GM23248 (cell line): ENCODE measurements around the gene NBEA. TPM values are rescaled to one million over a fixed set of nuclear protein-coding genes. Genes with fewer than 3 reads are reported as not detected.
A peak's percentile ranks its signal among the peaks of the same experiment; 100 is the strongest.

Source experiments
- DNase-seq: peaks from one replicate; pipeline ENCODE4 v3.0.0-alpha.2; 2015
- H2AFZ ChIP-seq: fragments of 200-600 bp; sonication (generic); 2 replicates; pipeline ENCODE4 v1.6.1; 2016; ENCODE audit warnings: antibody characterized with exemption
- H3F3A ChIP-seq: fragments of 200-600 bp; sonication (generic); 2 replicates; pipeline ENCODE4 v1.6.1; 2016; ENCODE audit warnings: mild to moderate bottlenecking, antibody characterized with exemption, mixed run types; ENCODE audit not compliant: insufficient read depth
- H3K27ac ChIP-seq: fragments of 200-600 bp; sonication (generic); 2 replicates; pipeline ENCODE4 v1.5.1; 2016; ENCODE audit warnings: mild to moderate bottlenecking
- H3K27me3 ChIP-seq: fragments of 200-600 bp; sonication (generic); replicated peaks from 2 replicates; pipeline ENCODE4 v1.6.1; 2016; ENCODE audit warnings: mild to moderate bottlenecking; ENCODE audit not compliant: insufficient read depth
- H3K36me3 ChIP-seq: fragments of 200-600 bp; sonication (generic); 2 replicates; pipeline ENCODE4 v1.6.1; 2016; ENCODE audit warnings: low read depth, mild to moderate bottlenecking
- H3K4me1 ChIP-seq: fragments of 200-600 bp; sonication (generic); 2 replicates; pipeline ENCODE4 v1.6.1; 2016; ENCODE audit warnings: mild to moderate bottlenecking; ENCODE audit not compliant: insufficient read depth
- H3K4me2 ChIP-seq: fragments of 200-600 bp; sonication (generic); one replicate; pipeline ENCODE4 v1.6.1; 2016; ENCODE audit warnings: mild to moderate bottlenecking; ENCODE audit not compliant: unreplicated experiment
- H3K4me3 ChIP-seq: fragments of 200-600 bp; sonication (generic); 2 replicates; pipeline ENCODE4 v1.5.1; 2016; ENCODE audit warnings: mild to moderate bottlenecking
- H3K79me2 ChIP-seq: fragments of 200-600 bp; sonication (generic); 2 replicates; pipeline ENCODE4 v1.6.1; 2016; ENCODE audit warnings: mild to moderate bottlenecking; ENCODE audit not compliant: insufficient read depth
- H3K9ac ChIP-seq: fragments of 200-600 bp; sonication (generic); 2 replicates; pipeline ENCODE4 v1.6.1; 2016; ENCODE audit warnings: mild to moderate bottlenecking
- H3K9me2 ChIP-seq: fragments of 200-600 bp; sonication (generic); 2 replicates; pipeline ENCODE4 v1.6.1; 2016; ENCODE audit warnings: mixed run types, mild to moderate bottlenecking, moderate library complexity; ENCODE audit not compliant: insufficient read depth
- H3K9me3 ChIP-seq: fragments of 200-600 bp; sonication (generic); one replicate; pipeline ENCODE4 v1.6.1; 2017; ENCODE audit warnings: low read depth
- H4K20me1 ChIP-seq: fragments of 200-600 bp; sonication (generic); 2 replicates; pipeline ENCODE4 v1.6.0; 2016; ENCODE audit not compliant: insufficient read depth
- EZH2 ChIP-seq: fragments of 200-600 bp; sonication (generic); IDR thresholded peaks from 2 replicates; pipeline ENCODE4 v1.6.1; 2018; ENCODE audit warnings: antibody characterized with exemption, mild to moderate bottlenecking; ENCODE audit not compliant: insufficient read depth, poor library complexity, severe bottlenecking
- EZH2phosphoT487 ChIP-seq: fragments of 200-600 bp; sonication (generic); IDR thresholded peaks from 2 replicates; pipeline ENCODE4 v1.6.1; 2018; ENCODE audit warnings: antibody characterized with exemption, moderate library complexity, mild to moderate bottlenecking, low read depth; ENCODE audit not compliant: insufficient read depth
- WGBS, 2 experiments: methylation state at CpG; one replicate each; pipeline ENCODE4 v1.1.6; 2015 to 2017; ENCODE audit warnings: low lambda C conversion rate in 2 of 2, low coverage in 1 of 2; ENCODE audit errors: missing lambda C conversion rate in 2 of 2; 5-methylcytosine and 5-hydroxymethylcytosine counted together
- in situ Hi-C: fragments of 300-500 bp; cut with MboI; formaldehyde crosslinking; loops from 2 replicates; pipeline ENCODE4 v1.15.0; 2020
- polyA plus RNA-seq: library from polyadenylated mRNA; unstranded; fragments of >200 nt; fragmentation: Nextera tagmentation; extraction: Ambion mirVana; gene quantifications from 2 replicates; pipeline ENCODE4 v1.2.1, GENCODE V29; 2016
- total RNA-seq: library from RNA; depleted of rRNA; stranded (reverse); fragments of >200 nt; shearing (Covaris generic); gene quantifications from 2 replicates; pipeline ENCODE4 v1.2.3, GENCODE V29; 2014

Gene NBEA
- total and polyA plus RNA-seq, 2 experiments from 2014 or later = 1.9 to 3.7 TPM

GRCh38 chr13:35694549-35695447, 752.7 kb downstream of the NBEA start:
- Histone ChIP-seq H2AFZ (no peak overlapping the region), H3K27ac (no peak overlapping the region), H3K4me2 (no peak overlapping the region), H3K9me2 (no peaks in the 10 kb centered on the region), H3K4me3 (no peak overlapping the region), H3K9ac (no peak overlapping the region), H3K4me1 (peaks cover 38% of the 10 kb centered on the region), H3K9me3 (no peaks in the 10 kb centered on the region), H3K27me3 (no peaks in the 10 kb centered on the region), H3F3A (peaks cover 23% of the 10 kb centered on the region), H3K79me2 (no peaks in the 10 kb centered on the region), H4K20me1 (no peaks in the 10 kb centered on the region), H3K36me3 (no peaks in the 10 kb centered on the region)
- in situ Hi-C loops = no loop called here
- DNase-seq = no peak
- TF ChIP-seq EZH2phosphoT487 = no peak
- 85% methylated on average over 12 to 25 of the region's 26 CpGs for WGBS, 2 experiments

DNA sequence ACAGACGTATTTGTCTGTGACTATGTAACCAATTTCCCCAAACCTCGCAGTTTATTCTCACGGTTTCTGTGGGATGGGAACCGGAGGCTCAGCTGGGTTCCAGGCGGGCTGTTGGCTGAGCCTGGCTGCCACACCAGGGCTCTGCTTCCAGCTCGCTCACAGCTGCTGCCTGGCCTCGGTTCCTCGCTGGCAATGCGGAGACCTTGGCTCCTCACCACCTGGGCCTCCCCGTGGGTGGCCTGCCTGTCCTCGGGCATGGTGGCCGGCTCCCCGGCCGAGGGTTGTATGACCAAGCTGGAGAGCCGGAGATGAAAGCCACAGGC, 753.3 kb downstream of the NBEA start:
- no peaks in the 10 kb centered on the region for H3K9me3 ChIP-seq
- no peak for TF ChIP-seq EZH2phosphoT487
- TF ChIP-seq EZH2 = no peak
- no peak overlapping the region for H3K4me2 ChIP-seq
- in situ Hi-C loops = no loop called here
- no peaks in the 10 kb centered on the region for H4K20me1 ChIP-seq
- H3K4me1 ChIP-seq = peaks cover 38% of the 10 kb centered on the region
- no peaks in the 10 kb centered on the region for H3K36me3 ChIP-seq
- DNase-seq = no peak
- no peak overlapping the region for H3K9ac ChIP-seq
- no peak overlapping the region for H3K4me3 ChIP-seq
- peaks cover 28% of the 10 kb centered on the region for H3F3A ChIP-seq
- no peaks in the 10 kb centered on the region for H3K27me3 ChIP-seq
- H3K9me2 ChIP-seq = no peaks in the 10 kb centered on the region
- no peaks in the 10 kb centered on the region for H3K79me2 ChIP-seq
- 47 to 48% methylated on average over 15 of the region's 15 CpGs for WGBS, 2 experiments
- no peak overlapping the region for H3K27ac ChIP-seq
- H2AFZ ChIP-seq = no peak overlapping the region

- Histone ChIP-seq H3K36me3 (no peaks in the 10 kb centered on the region), H4K20me1 (no peaks in the 10 kb centered on the region), H3F3A (peaks cover 42% of the 10 kb centered on the region), H3K9me3 (no peaks in the 10 kb centered on the region), H3K4me2 (no peak overlapping the region), H3K9me2 (no peaks in the 10 kb centered on the region), H3K4me3 (no peak overlapping the region), H2AFZ (no peak overlapping the region), H3K4me1 (peaks cover 43% of the 10 kb centered on the region), H3K27me3 (no peaks in the 10 kb centered on the region), H3K9ac (no peak overlapping the region), H3K27ac (no peak overlapping the region), H3K79me2 (no peaks in the 10 kb centered on the region)
- peak; percentile 44 for DNase-seq
- in situ Hi-C loops = no loop called here
- 59 to 73% methylated on average over 7 of the region's 7 CpGs for WGBS, 2 experiments
- TF ChIP-seq EZH2phosphoT487 (no peak), EZH2 (no peak)
Measured at GRCh38 chr13:35697186-35697730, 755.2 kb downstream of the NBEA start.

DNA sequence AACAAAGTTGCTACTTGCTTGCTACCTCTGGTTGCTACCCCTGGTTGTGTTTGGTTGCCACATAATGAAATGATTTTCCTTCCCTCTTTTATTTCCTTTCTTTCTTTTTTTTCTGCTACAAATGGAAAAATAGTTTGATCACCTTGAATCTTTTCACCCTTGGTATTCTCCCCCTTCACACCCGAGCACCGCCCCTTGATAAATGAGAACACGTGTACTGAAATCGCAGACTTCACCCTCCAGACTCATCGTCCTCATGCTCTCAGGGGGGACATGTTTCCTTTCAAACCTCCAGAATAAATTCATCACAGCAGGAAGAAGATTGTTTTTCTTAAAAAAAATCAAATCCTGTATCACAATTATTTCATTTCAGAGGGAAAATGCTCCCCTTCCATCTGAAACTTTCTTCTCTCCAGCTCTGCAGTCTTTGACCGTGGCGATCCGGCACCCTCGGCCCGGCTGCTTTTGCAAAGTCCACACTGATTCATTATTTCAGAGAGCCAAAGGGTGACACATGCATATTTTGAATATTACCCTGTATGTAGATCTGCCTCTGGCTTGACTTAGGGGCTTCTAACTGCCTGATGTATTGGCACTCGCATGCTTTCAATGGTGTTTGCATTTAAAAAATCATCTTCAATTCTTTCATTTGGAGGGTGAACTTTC, 757.0 kb downstream of the NBEA start:
- peak overlapping the region; percentile 67 for H2AFZ ChIP-seq
- peak overlapping the region; percentile 82 for H3K9ac ChIP-seq
- no peak for TF ChIP-seq EZH2
- TF ChIP-seq EZH2phosphoT487 = no peak
- no peaks in the 10 kb centered on the region for H4K20me1 ChIP-seq
- DNase-seq = peak; percentile 92
- H3K9me3 ChIP-seq = no peaks in the 10 kb centered on the region
- H3K4me2 ChIP-seq = peak overlapping the region; percentile 86
- H3K4me1 ChIP-seq = peaks cover 49% of the 10 kb centered on the region
- no peaks in the 10 kb centered on the region for H3K9me2 ChIP-seq
- H3F3A ChIP-seq = peaks cover 57% of the 10 kb centered on the region
- peak overlapping the region; percentile 96 for H3K27ac ChIP-seq
- peak overlapping the region; percentile 66 for H3K4me3 ChIP-seq
- in situ Hi-C loops = no loop called here
- no peaks in the 10 kb centered on the region for H3K36me3 ChIP-seq
- no peaks in the 10 kb centered on the region for H3K79me2 ChIP-seq
- H3K27me3 ChIP-seq = no peaks in the 10 kb centered on the region
- WGBS, 2 experiments = 1 to 2% methylated on average over 11 of the region's 11 CpGs
